Muscle layer of duodenum (tissue), 2 donors: Measurements from ENCODE around the gene CFAP74.

ENCODE experiments used
- H3K27ac ChIP-seq: one replicate; pipeline ENCODE4 v1.7.0; 2013; ENCODE audit warnings: mild to moderate bottlenecking, low read length
- H3K27me3 ChIP-seq: one replicate; pipeline ENCODE4 v1.7.0; 2013; ENCODE audit warnings: low read depth, mild to moderate bottlenecking, control low read depth, low read length
- H3K36me3 ChIP-seq, 2 donors: one replicate each; pipeline ENCODE4 v1.7.0; 2013; ENCODE audit warnings: low read length in 2 of 2, control low read depth in 1 of 2, mild to moderate bottlenecking in 1 of 2; ENCODE audit not compliant: insufficient read depth in 2 of 2, control insufficient read depth in 1 of 2
- H3K4me1 ChIP-seq, 2 donors: one replicate each; pipeline ENCODE4 v1.7.0; 2013; ENCODE audit warnings: low read length in 2 of 2, mild to moderate bottlenecking in 2 of 2, control low read depth in 1 of 2, moderate library complexity in 1 of 2; ENCODE audit not compliant: insufficient read depth in 2 of 2, control insufficient read depth in 1 of 2
- H3K4me3 ChIP-seq, 2 donors: one replicate each; pipeline ENCODE4 v1.7.0; 2013; ENCODE audit warnings: low read length in 2 of 2, low read depth in 1 of 2, mild to moderate bottlenecking in 1 of 2
- H3K9me3 ChIP-seq, 2 donors: one replicate each; pipeline ENCODE4 v1.7.0; 2013; ENCODE audit warnings: low read length in 2 of 2, control low read depth in 1 of 2, mild to moderate bottlenecking in 1 of 2; ENCODE audit not compliant: control insufficient read depth in 1 of 2
- donor health status: healthy.

Gene CFAP74

DNA sequence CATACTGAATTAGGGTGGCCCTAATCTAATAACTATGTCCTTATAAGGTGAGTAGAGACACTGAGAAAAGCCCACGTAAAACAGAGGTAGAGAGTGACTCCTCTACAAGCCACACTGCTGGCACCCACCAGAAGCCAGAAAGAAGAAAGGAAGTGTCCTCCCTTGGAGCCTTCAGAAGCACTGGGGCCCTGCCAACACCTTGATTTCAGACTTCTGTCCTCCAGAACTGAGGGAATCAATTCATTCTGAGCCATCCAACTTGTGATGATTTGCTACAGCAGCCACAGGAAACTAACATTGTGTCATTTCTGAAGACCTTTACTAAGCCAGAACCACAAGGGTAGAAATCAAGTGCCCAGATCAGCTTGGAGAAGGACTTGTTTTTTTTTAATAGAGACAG, 127.7 kb downstream of the CFAP74 start:
- H3K27me3 ChIP-seq, result no peaks in the 10 kb centered on the region
- H3K27ac ChIP-seq, result no peak overlapping the region
- H3K36me3 ChIP-seq, result peaks cover 5 to 20% of the 10 kb centered on the region in 2 donors
- no peaks in the 10 kb centered on the region for H3K9me3 ChIP-seq
- peaks cover 9 to 59% of the 10 kb centered on the region in 2 donors for H3K4me1 ChIP-seq
- H3K4me3 ChIP-seq, result no peak overlapping the region

DNA sequence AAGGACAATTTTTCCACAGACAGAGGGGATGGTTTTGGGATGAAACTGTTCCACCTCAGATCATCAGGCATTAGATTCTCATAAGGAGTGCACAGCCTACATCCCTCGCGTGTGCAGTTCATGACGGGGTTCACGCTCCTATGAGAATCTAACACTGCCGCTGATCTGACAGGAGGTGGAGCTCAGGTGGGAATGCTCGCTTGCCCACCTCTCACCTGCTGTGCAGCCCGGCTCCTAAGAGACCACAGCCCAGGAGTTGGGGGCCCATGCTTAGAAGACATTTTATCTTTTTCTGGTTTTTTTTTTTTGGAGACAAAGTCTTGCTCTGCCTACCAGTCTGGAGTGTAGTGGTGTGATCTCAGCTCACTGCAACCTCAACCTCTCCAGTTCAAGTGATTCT, 128.7 kb downstream of the CFAP74 start:
- no peaks in the 10 kb centered on the region for H3K9me3 ChIP-seq
- no peak overlapping the region for H3K27ac ChIP-seq
- H3K27me3 ChIP-seq, result no peaks in the 10 kb centered on the region
- peaks cover 5 to 20% of the 10 kb centered on the region in 2 donors for H3K36me3 ChIP-seq
- peaks cover 9 to 56% of the 10 kb centered on the region in 2 donors for H3K4me1 ChIP-seq
- H3K4me3 ChIP-seq, result no peak overlapping the region

DNA sequence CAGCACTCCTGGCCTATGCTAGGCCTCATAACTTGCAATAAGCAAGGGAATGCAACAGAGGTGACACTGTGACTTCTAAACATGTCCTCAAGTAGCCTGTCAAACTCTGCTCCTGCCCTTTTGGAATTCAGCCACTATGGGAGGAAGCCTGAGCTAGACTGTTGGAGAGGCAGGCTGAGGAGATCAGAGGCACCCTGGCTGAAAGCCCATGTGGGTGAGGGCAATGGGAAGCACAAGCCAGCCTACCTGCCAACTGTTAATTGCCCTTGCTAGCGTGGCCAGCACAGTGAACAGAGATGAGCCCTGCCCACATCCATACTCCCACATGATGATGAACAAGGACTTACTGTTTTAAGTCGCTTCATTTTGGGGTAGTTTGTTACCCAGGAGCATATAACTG, 130.4 kb downstream of the CFAP74 start:
- Histone ChIP-seq H3K27me3 (no peaks in the 10 kb centered on the region), H3K27ac (no peak overlapping the region), H3K4me3 (no peak overlapping the region), H3K36me3 (peaks cover 5 to 16% of the 10 kb centered on the region in 2 donors), H3K9me3 (no peaks in the 10 kb centered on the region), H3K4me1 (peaks cover 9 to 47% of the 10 kb centered on the region in 2 donors)

DNA sequence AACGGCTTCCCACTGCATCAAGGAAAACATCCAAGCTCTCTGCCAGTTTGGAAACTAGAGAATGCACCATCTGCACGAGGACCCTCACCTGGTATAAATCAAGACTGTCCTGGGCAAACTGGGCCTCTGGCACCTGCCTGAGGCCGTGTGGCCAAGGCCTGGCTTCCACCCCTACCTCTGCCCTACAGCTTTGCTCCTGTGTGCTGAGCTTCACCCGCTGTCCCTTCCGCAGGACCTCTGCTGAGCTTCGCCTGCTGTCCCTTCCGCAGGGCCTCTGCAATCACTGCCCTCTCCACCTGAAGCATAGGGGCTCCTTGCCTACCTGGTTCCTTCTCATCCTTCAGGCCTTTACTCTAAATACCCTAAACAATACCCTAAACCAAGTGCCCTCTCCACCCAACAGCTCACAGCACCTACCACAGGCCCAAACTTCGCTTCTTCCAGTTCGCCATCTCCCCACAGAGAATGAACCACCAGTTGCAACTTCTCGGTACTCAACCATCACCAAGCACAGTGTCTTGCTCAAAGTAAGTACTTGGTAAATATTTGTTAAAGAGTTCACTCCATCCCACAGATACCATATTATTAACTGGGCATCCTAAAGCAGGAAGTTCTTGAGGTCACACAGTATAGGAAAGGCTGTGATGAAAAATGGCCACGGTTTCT, 131.1 kb downstream of the CFAP74 start:
- Histone ChIP-seq H3K36me3 (peaks cover 5 to 16% of the 10 kb centered on the region in 2 donors), H3K4me1 (peaks cover 9 to 39% of the 10 kb centered on the region in 2 donors), H3K4me3 (no peak overlapping the region), H3K9me3 (no peaks in the 10 kb centered on the region), H3K27me3 (no peaks in the 10 kb centered on the region), H3K27ac (no peak overlapping the region)
